Bronchial smooth muscle cell (primary cell): Measurements from ENCODE around the gene SLC28A3. TPM values are rescaled to one million over a fixed set of nuclear protein-coding genes. Genes with fewer than 3 reads are reported as not detected.

Experiments used
- total RNA-seq: library from RNA; depleted of rRNA; stranded (reverse); fragments of >200 nt; gene quantifications from 2 replicates; pipeline ENCODE4 v1.2.1, GENCODE V29; 2014

Gene SLC28A3
- total RNA-seq: 0.09 and 0.16 TPM in 2 replicates

GRCh38 chr9:84340535-84340934 lies at the start of gene SLC28A3:
Gene SLC28A3 (minus strand): TSS chr9:84340758. CDS start chr9:84340633, 125 bp downstream.

